Activated naive CD4-positive, alpha-beta T cell treated with anti-CD3 and anti-CD28 coated beads for 36 hours (primary cell): ENCODE measurements around the gene C1orf52. TPM values are rescaled to one million over a fixed set of nuclear protein-coding genes. Genes with fewer than 3 reads are reported as not detected.

Experiments
- CTCF ChIA-PET: fragments of 350-600 bp; sonication (Branson Sonifier 250); formaldehyde crosslinking; loops from one replicate; lab custom pipeline; 2021; ENCODE audit warnings: antibody characterized with exemption; lab: Charles Lee
- DNase-seq: peaks from one replicate; pipeline ENCODE4 v3.0.0-alpha.2; 2020
- H3K27ac Mint-ChIP-seq: one replicate; pipeline ENCODE4 v1.8.0; 2021; ENCODE audit warnings: mild to moderate bottlenecking, mixed read lengths
- H3K27me3 Mint-ChIP-seq: one replicate; pipeline ENCODE4 v1.8.0; 2021; ENCODE audit warnings: low read depth, mixed read lengths
- H3K36me3 Mint-ChIP-seq: one replicate; pipeline ENCODE4 v1.8.0; 2021; ENCODE audit warnings: low read depth, mixed read lengths
- H3K4me1 Mint-ChIP-seq: one replicate; pipeline ENCODE4 v1.8.0; 2021; ENCODE audit warnings: low read depth, mixed read lengths
- H3K4me3 Mint-ChIP-seq: one replicate; pipeline ENCODE4 v1.8.0; 2021; ENCODE audit warnings: mild to moderate bottlenecking, moderate library complexity, mixed read lengths
- H3K9me3 Mint-ChIP-seq: one replicate; pipeline ENCODE4 v1.8.0; 2021; ENCODE audit warnings: mixed read lengths
- intact Hi-C: fragments of 100-400 bp; cut with micrococcal nuclease; formaldehyde crosslinking; loops from one replicate; pipeline ENCODE4 v1.15.1; 2023
- total RNA-seq, 2 experiments: library from RNA; stranded (reverse); gene quantifications; one replicate each; pipeline ENCODE4 v1.2.3, GENCODE V29; 2021

The C1orf52 gene
- total RNA-seq, 2 experiments from 2014 or later: 28.3 to 29.5 TPM

- H3K27me3 Mint-ChIP-seq: no peaks in the 10 kb centered on the region
Observed at GRCh38 chr1:85202864-85203255, 56.6 kb downstream of the C1orf52 start.

GRCh38 chr1:85202092-85202863 is 57.2 kb downstream of the C1orf52 start:
- Mint-ChIP-seq H3K4me1 (peaks cover 26% of the 10 kb centered on the region), H3K9me3 (no peaks in the 10 kb centered on the region)

More at GRCh38 chr1:85202864-85203255, 56.6 kb downstream of the C1orf52 start:
- peaks cover 23% of the 10 kb centered on the region for H3K4me1 Mint-ChIP-seq
- H3K36me3 Mint-ChIP-seq: peaks cover 5% of the 10 kb centered on the region
- intact Hi-C loops: loop anchor here (5.0 to 10.0 kb wide), 3 partner anchors 696 to 1192 kb away; partner anchors contain the start of genes GNG5, ODF2L and SPATA1
- CTCF ChIA-PET: interaction anchor here (0.6 to 1.5 kb wide), 3 partner anchors 52 to 1762 kb away, joined by 3 to 5 read pairs (median 5); no protein-coding TSS in a partner anchor
- H3K27ac Mint-ChIP-seq: no peak overlapping the region
- DNase-seq: no peak
- no peaks in the 10 kb centered on the region for H3K9me3 Mint-ChIP-seq
- H3K4me3 Mint-ChIP-seq: no peak overlapping the region

GRCh38 chr1:85201340-85202091 is 57.9 kb downstream of the C1orf52 start:
- Mint-ChIP-seq H3K27ac (peak overlapping the region; percentile 89), H3K27me3 (no peaks in the 10 kb centered on the region), H3K9me3 (no peaks in the 10 kb centered on the region), H3K4me1 (peaks cover 29% of the 10 kb centered on the region), H3K4me3 (peak overlapping the region; percentile 98), H3K36me3 (peaks cover 8% of the 10 kb centered on the region)
- intact Hi-C loops: loop anchor here (1.0 to 10.0 kb wide), 14 partner anchors 53 to 1193 kb away; partner anchors contain the start of genes BCL10, C1orf52, CTBS and GNG5
- peak; percentile 68 for DNase-seq
- CTCF ChIA-PET: interaction anchor here (0.8 to 1.5 kb wide), 3 partner anchors 10 to 257 kb away, joined by 3 to 5 read pairs (median 4); no protein-coding TSS in a partner anchor

More at GRCh38 chr1:85202092-85202863, 57.2 kb downstream of the C1orf52 start:
- no peak for DNase-seq
- Mint-ChIP-seq H3K27ac (peak overlapping the region; percentile 89), H3K36me3 (peaks cover 8% of the 10 kb centered on the region), H3K4me3 (peak overlapping the region; percentile 98), H3K27me3 (no peaks in the 10 kb centered on the region)
- CTCF ChIA-PET: interaction anchor here (0.8 to 1.5 kb wide), 3 partner anchors 52 to 257 kb away, joined by 3 to 5 read pairs (median 4); no protein-coding TSS in a partner anchor
- intact Hi-C loops: loop anchor here (5.0 to 10.0 kb wide), 3 partner anchors 695 to 1193 kb away; partner anchors contain the start of genes GNG5, ODF2L and SPATA1

GRCh38 chr1:85200463-85201339 is 58.8 kb downstream of the C1orf52 start, which contains the start of gene SYDE2:
SYDE2 (minus strand) TSS chr1:85201016; CDS start chr1:85200996, 20 bp downstream.
- DNase-seq: peak; percentile 76
- H3K27me3 Mint-ChIP-seq: no peaks in the 10 kb centered on the region
- H3K4me3 Mint-ChIP-seq: peak within 1 kb of the TSS; percentile 98
- H3K9me3 Mint-ChIP-seq: no peaks in the 10 kb centered on the region
- peaks cover 34% of the 10 kb centered on the region for H3K4me1 Mint-ChIP-seq
- CTCF ChIA-PET: interaction anchor here (1.0 to 2.9 kb wide), 4 partner anchors 11 to 59 kb away, joined by 3 to 14 read pairs (median 8); partner anchors contain the start of gene C1orf52
- peaks cover 8% of the 10 kb centered on the region for H3K36me3 Mint-ChIP-seq
- intact Hi-C loops: loop anchor here (1.0 to 10.0 kb wide), 14 partner anchors 52 to 1194 kb away; partner anchors contain the start of genes BCL10, C1orf52, CTBS and GNG5
- H3K27ac Mint-ChIP-seq: peak within 1 kb of the TSS; percentile 89

Other genes with a start within 250 kb of the C1orf52 start
- under 1 TPM; 0.19 to 0.30 TPM for gene MCOLN3, start 211.2 kb downstream of the C1orf52 start, total RNA-seq
- 1 to 10 TPM; 4.4 to 5.1 TPM for gene SYDE2, start 58.6 kb downstream of the C1orf52 start, total RNA-seq
- gene BCL10, start 17.0 kb upstream of the C1orf52 start, total RNA-seq: 10 to 100 TPM; 13.8 to 17.7 TPM
- gene DDAH1, start 205.5 kb upstream of the C1orf52 start, total RNA-seq: not detected